Gastrocnemius medialis (tissue), 4 donors: Measurements from ENCODE around the gene TDRKH. TPM values are rescaled to one million over a fixed set of nuclear protein-coding genes. Genes with fewer than 3 reads are reported as not detected.

Source experiments
- ATAC-seq, 2 donors: fragments of 150-250 bp; one replicate each; pipeline ENCODE4 v1.9.1; 2016
- DNase-seq, 2 donors: peaks; one replicate each; pipeline ENCODE4 v3.0.0-alpha.2; 2019
- H3K27ac ChIP-seq, 4 donors: fragments of 200-600 bp; sonication (generic); 1 replicate in 1 of 4; 2 replicates in 3 of 4; pipeline ENCODE4 v1.5.1; 2016 to 2018; ENCODE audit warnings: mild to moderate bottlenecking in 2 of 4, moderate library complexity in 1 of 4
- H3K27me3 ChIP-seq, 3 donors: fragments of 200-600 bp; sonication (generic) in 2 of 3; 1 replicate in 1 of 3; 2 replicates in 2 of 3; pipeline versions ENCODE4 v1.5.1 to v1.6.0; 2016 to 2019; ENCODE audit warnings: mild to moderate bottlenecking in 1 of 3, moderate library complexity in 1 of 3
- H3K36me3 ChIP-seq, 2 donors: fragments of 200-600 bp; sonication (generic) in 1 of 2; one replicate each; pipeline ENCODE4 v1.5.1; 2017 to 2018
- H3K4me1 ChIP-seq, 2 donors: fragments of 200-600 bp; sonication (generic) in 1 of 2; one replicate each; pipeline ENCODE4 v1.5.1; 2016 to 2017; ENCODE audit warnings: mild to moderate bottlenecking in 2 of 2
- H3K4me3 ChIP-seq, 4 donors: fragments of 200-600 bp; sonication (generic) in 3 of 4; 1 replicate in 1 of 4; 2 replicates in 3 of 4; pipeline ENCODE4 v1.5.1; 2016 to 2019; ENCODE audit warnings: mild to moderate bottlenecking in 2 of 4
- H3K9me3 ChIP-seq, 3 donors: fragments of 200-600 bp; sonication (generic) in 2 of 3; 1 replicate in 1 of 3; 2 replicates in 2 of 3; pipeline ENCODE4 v1.5.1; 2016 to 2019
- POLR2A ChIP-seq, 2 donors: fragments of 450-650 bp; IDR thresholded peaks; one replicate each; pipeline ENCODE4 v1.6.1; 2017; ENCODE audit warnings: antibody characterized with exemption in 2 of 2, mild to moderate bottlenecking in 2 of 2, moderate library complexity in 2 of 2
- in situ Hi-C, 4 donors: fragments of 200-750 bp; cut with MboI; loops; one replicate each; pipeline versions ENCODE4 v1.15.0 to v1.8.0; 2017; ENCODE audit warnings: low sequenced_read_pairs in 4 of 4
- intact Hi-C: fragments of 100-400 bp; cut with DNase I; formaldehyde crosslinking; loops from one replicate; pipeline ENCODE4 v1.15.1; 2023; ENCODE audit warnings: low total_unique reads
- total RNA-seq, 4 donors: library from RNA; depleted of rRNA; stranded (reverse); fragments of >200 nt; gene quantifications; one replicate each; pipeline versions ENCODE4 v1.1.0 to v1.2.3, GENCODE V29; 2016
- TF ChIP-seq, protein P1 (sequence below), 5 experiments: fragments of 450-650 bp in 3 of 5; fragments of 200-600 bp in 2 of 5; sonication (generic) in 2 of 5; IDR thresholded peaks in 4 of 5; conservative IDR thresholded peaks in 1 of 5; 1 replicate in 4 of 5; 2 replicates in 1 of 5; pipeline ENCODE4 v1.5.1; 2016 to 2019; ENCODE audit warnings: antibody characterized with exemption in 5 of 5, mild to moderate bottlenecking in 3 of 5, moderate library complexity in 3 of 5

TDRKH gene
- total RNA-seq, 4 donors from 2014 or later, result 3.9 to 8.3 (median 4.6) TPM

DNA sequence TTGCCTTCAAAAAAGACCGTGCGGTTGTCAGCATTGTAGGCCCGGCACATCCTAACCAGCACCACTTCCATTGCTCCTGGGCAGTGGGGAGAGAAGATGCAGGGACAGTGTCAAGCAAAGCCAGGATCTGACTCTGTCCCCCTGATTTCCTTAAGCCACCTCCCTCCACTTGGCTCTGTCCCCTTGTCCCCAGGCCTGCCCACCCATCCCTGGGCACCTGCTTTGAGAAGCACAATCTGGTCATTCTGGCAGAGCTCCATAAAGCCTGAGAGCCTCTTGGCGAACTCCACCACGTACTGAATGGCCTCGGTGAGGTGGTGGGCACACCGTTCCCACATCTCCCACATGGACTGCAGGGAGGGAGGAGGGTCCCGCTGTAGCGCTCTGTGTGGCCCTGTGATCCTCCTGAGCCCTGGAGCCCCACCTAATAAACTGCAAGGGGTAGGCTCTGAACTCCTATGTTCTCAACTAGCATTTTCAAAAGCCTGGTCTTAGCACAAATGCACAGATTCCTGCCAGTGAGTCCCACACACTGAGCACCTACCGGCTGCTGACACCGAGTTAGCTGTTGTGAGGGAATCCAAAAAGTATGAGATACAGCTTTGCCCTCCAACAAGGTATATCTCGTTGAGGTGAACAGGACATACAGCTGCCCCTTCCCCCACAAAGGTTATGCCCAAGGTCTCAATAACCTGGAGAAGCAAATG is 23.1 kb upstream of the TDRKH start:
- DNase-seq, result no peak
- H3K4me1 ChIP-seq, result peaks cover 0 to 23% of the 10 kb centered on the region in 2 donors

DNA sequence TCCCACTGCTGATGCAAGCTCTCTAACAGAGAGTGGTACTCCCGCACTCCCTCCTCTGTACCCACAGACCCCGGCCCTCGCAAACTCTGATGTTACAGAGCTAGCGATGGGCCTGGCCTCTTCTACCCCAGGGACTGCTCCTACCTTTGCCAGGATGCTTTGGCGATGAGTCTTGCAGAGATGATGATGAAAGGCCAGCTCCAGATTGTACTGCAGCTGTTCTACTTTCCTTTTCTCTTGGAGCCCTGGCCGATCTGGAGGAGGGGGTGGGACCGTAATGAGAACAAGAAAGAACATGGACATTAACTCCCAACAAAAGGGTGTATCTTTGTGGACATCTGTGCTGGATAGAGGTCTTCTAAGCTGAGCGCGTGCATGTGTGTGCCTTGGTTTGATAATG is 20.9 kb upstream of the TDRKH start:
- in situ Hi-C loops (no loop called here), intact Hi-C loops (no loop called here)
- Histone ChIP-seq H3K36me3 (peaks cover 0 to 49% of the 10 kb centered on the region in 2 donors), H3K27ac (peak overlapping the region; percentile 33 to 65 (median 44)), H3K4me3 (no peak overlapping the region), H3K4me1 (peaks cover 3 to 23% of the 10 kb centered on the region in 2 donors), H3K27me3 (no peaks in the 10 kb centered on the region), H3K9me3 (no peaks in the 10 kb centered on the region)
- peak; percentile 75 to 92 for ATAC-seq
- DNase-seq, result peak in 1 of 2 donors; percentile 66
- TF ChIP-seq POLR2A (IDR thresholded peaks at IDR 0.05), result no peak
- TF ChIP-seq, protein P1, sequence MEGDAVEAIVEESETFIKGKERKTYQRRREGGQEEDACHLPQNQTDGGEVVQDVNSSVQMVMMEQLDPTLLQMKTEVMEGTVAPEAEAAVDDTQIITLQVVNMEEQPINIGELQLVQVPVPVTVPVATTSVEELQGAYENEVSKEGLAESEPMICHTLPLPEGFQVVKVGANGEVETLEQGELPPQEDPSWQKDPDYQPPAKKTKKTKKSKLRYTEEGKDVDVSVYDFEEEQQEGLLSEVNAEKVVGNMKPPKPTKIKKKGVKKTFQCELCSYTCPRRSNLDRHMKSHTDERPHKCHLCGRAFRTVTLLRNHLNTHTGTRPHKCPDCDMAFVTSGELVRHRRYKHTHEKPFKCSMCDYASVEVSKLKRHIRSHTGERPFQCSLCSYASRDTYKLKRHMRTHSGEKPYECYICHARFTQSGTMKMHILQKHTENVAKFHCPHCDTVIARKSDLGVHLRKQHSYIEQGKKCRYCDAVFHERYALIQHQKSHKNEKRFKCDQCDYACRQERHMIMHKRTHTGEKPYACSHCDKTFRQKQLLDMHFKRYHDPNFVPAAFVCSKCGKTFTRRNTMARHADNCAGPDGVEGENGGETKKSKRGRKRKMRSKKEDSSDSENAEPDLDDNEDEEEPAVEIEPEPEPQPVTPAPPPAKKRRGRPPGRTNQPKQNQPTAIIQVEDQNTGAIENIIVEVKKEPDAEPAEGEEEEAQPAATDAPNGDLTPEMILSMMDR (IDR thresholded peaks at IDR 0.05 in 4 of 5, conservative IDR thresholded peaks at IDR 0.05 in 1 of 5), result no peak

More for the DNA sequence above, 23.1 kb upstream of the TDRKH start:
- in situ Hi-C loops, result no loop called here
- Histone ChIP-seq H3K4me3 (no peak overlapping the region), H3K27me3 (no peaks in the 10 kb centered on the region), H3K36me3 (peaks cover 0 to 57% of the 10 kb centered on the region in 2 donors), H3K9me3 (no peaks in the 10 kb centered on the region), H3K27ac (peak overlapping the region in 2 of 4 donors; percentile 0 to 13)
- ATAC-seq, result no peak
- TF ChIP-seq, protein P1 (IDR thresholded peaks at IDR 0.05 in 4 of 5, conservative IDR thresholded peaks at IDR 0.05 in 1 of 5), result no peak
- TF ChIP-seq POLR2A (IDR thresholded peaks at IDR 0.05), result no peak
- intact Hi-C loops, result no loop called here

DNA sequence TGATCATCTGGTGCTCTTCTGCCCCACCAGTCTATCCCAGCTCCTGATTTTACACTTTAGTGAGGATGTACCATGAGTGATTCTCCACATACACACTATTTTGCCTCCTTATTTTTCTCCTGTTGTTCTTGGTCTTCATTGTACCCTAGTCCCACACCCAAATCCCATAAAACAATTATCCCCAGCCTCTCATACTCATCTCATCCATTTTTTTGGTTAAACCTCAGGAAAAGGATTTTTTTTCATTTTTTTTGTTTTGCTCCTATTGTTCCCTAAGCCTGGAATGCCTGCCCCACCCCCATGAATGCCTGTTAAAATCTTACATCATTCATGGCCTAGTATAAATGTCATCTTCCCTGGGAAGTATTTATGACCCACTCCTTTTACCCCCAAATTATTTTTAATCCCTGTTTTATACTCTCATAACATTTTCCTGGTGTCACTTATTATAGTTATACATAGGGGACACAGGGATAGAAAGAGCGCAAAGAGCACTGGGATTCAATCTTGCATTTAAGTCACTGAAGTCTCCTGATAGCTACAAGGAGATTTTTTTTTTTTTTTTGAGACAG is 19.8 kb upstream of the TDRKH start:
- in situ Hi-C loops, result no loop called here
- TF ChIP-seq, protein P1 (IDR thresholded peaks at IDR 0.05 in 4 of 5, conservative IDR thresholded peaks at IDR 0.05 in 1 of 5), result no peak
- no peak for TF ChIP-seq POLR2A (IDR thresholded peaks at IDR 0.05)
- Histone ChIP-seq H3K27me3 (no peaks in the 10 kb centered on the region), H3K9me3 (no peaks in the 10 kb centered on the region), H3K36me3 (peaks cover 0 to 38% of the 10 kb centered on the region in 2 donors), H3K4me3 (no peak overlapping the region), H3K4me1 (peaks cover 3 to 23% of the 10 kb centered on the region in 2 donors), H3K27ac (peak overlapping the region in 3 of 4 donors; percentile 29 to 65 (median 36))
- DNase-seq, result no peak
- no peak for ATAC-seq
- intact Hi-C loops, result no loop called here

DNA sequence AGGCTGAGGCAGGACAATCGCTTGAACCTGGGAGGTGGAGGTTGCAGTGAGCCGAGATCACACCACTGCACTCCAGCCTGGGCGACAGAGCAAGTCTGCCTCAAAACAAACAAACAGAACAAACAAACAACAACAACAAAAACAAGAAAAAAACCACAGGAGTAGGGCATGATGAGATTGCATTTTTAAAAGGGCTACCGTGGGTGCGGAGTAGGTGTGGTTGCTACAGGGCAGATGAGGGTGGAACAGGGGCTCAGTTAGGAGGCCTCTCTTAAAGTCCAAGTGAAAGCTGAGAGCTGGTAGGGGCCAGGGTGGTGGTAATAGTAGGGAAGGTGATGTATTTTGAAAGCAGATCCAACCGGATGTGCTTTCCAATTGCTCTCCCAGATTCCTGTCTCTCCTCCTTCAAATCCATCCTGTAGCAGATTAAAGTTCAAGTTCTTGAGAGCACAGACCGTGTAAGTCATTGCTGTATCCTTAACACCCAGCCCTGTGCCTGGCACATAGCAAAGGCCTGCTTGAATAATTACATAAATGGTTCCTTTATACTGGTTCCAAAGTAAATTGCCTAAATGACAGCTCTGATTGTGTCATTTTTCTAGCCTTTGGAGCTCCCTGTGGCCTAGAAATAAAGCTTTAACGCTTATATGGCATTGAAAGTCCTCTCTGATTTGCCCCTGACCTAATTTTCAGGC is 19.1 kb upstream of the TDRKH start:
- TF ChIP-seq POLR2A (IDR thresholded peaks at IDR 0.05), result no peak
- TF ChIP-seq, protein P1 (IDR thresholded peaks at IDR 0.05 in 4 of 5, conservative IDR thresholded peaks at IDR 0.05 in 1 of 5), result no peak
- Histone ChIP-seq H3K4me1 (peaks cover 3 to 23% of the 10 kb centered on the region in 2 donors), H3K4me3 (no peak overlapping the region), H3K27me3 (no peaks in the 10 kb centered on the region), H3K27ac (peak overlapping the region in 3 of 4 donors; percentile 29 to 65 (median 36)), H3K36me3 (peaks cover 0 to 32% of the 10 kb centered on the region in 2 donors), H3K9me3 (no peaks in the 10 kb centered on the region)
- DNase-seq (peak in 1 of 2 donors; percentile 2), ATAC-seq (no peak)
- in situ Hi-C loops (no loop called here), intact Hi-C loops (no loop called here)
